ENCODE results near the gene ENGASE. TPM values are rescaled to one million over a fixed set of nuclear protein-coding genes. Genes with fewer than 3 reads are reported as not detected.

Gene ENGASE
- total and polyA plus RNA-seq, 2 of the 8 experiments (the other 6 are each of a cell fraction or from before 2014, with no cell fraction given), result 9.3 to 36.1 TPM

DNA sequence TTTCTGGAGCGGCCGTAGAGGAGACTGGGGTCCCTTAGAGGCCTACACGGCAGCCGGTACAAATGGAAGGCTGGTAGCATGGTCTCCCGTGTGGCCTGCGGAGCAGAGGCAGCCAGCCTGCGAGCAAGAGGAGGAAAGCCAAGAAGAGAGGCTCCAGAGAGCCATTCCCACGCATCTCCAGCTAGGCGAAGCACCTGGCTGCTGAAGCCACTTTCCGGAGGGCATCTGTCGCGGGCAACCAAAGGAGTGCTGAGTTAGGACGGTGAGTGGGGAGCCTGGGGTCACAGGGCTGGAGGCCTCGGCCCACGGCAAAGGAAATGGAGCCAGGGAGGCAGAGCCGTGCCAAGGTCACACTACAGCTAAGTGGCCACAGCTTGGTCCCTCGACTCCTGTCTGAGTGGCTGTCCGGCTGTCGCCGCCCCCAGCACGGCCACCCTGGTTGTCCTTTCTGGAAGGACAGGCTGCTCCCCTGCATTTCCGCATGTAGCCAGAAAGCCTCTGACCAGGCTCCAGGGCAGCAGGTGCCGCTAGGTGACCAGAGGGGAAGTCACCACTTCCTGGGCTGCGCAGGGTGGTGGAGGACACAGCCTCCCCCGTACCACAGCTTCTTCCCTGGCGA is 33.7 kb downstream of the ENGASE start:
- DNase-seq (ENCODE audit: low read depth in 1 of 2, low spot score in 2 of 2), result no peak
- Histone ChIP-seq H2BK120ac (replicated peaks; ENCODE audit: low read depth, low read length) (no peak overlapping the region), H3K9me3 (ENCODE audit: insufficient read depth in 2 of 2, low read depth in 1 of 2, low read length in 1 of 2) (no peaks in the 10 kb centered on the region), H4K20me1 (replicated peaks in 1 of 2; ENCODE audit: control insufficient read depth in 1 of 2, insufficient read depth in 2 of 2, low read length in 2 of 2) (peaks cover 4 to 5% of the 10 kb centered on the region in 2 experiments), H3K27ac (ENCODE audit: low read depth, low read length) (no peak overlapping the region), H2BK20ac (ENCODE audit: low read length) (no peak overlapping the region), H4K8ac (ENCODE audit: extremely low read depth, insufficient read depth, low read length) (peak overlapping the region; percentile 14; the same call in 1 of the 2 replicates), H2BK5ac (ENCODE audit: low read depth, low read length) (no peak overlapping the region), H3K4me3 (ENCODE audit: extremely low read depth in 1 of 4, insufficient read depth in 2 of 4, low read depth in 3 of 4, low read length in 4 of 4) (no peak overlapping the region), H4K5ac (ENCODE audit: insufficient read length, low read depth, low read length) (no peak overlapping the region), H3K4me1 (replicated peaks in 1 of 4; ENCODE audit: control insufficient read depth in 3 of 4, insufficient read depth in 4 of 4, low read length in 3 of 4) (peaks cover 0 to 2% (median 0%) of the 10 kb centered on the region in 4 experiments; a peak in 2 of 7 replicates), H3K27me3 (replicated peaks in 1 of 4; ENCODE audit: control insufficient read depth in 3 of 4, extremely low read depth in 1 of 4, insufficient read depth in 3 of 4, low read length in 3 of 4) (no peaks in the 10 kb centered on the region), H3K9ac (replicated peaks in 1 of 4; ENCODE audit: extremely low read depth in 1 of 4, low read depth in 3 of 4, low read length in 3 of 4) (no peak overlapping the region), H3K4ac (replicated peaks; ENCODE audit: insufficient read length, low read depth, low read length) (no peak overlapping the region), H3K18ac (ENCODE audit: extremely low read depth, low read length) (no peak overlapping the region), H4K91ac (replicated peaks; ENCODE audit: insufficient read length, low read length) (no peak overlapping the region), H3K23ac (ENCODE audit: insufficient read length) (no peak overlapping the region), H3K23me2 (ENCODE audit: low read depth, low read length) (no peaks in the 10 kb centered on the region), H3K4me2 (ENCODE audit: insufficient read depth in 1 of 2, low read depth in 2 of 2, low read length in 2 of 2) (no peak overlapping the region), H2AFZ (ENCODE audit: low read length) (no peak overlapping the region), H3K79me2 (ENCODE audit: control insufficient read depth in 1 of 2, insufficient read depth in 2 of 2, low read length in 2 of 2) (no peaks in the 10 kb centered on the region), H3K56ac (replicated peaks; ENCODE audit: insufficient read length, low read depth, low read length) (no peak overlapping the region), H2BK15ac (ENCODE audit: low read length) (no peak overlapping the region), H2AK5ac (ENCODE audit: low read depth, low read length) (no peak overlapping the region), H3K79me1 (ENCODE audit: low read depth, low read length) (no peaks in the 10 kb centered on the region; the same call in 1 of the 2 replicates), H3K14ac (ENCODE audit: insufficient read length) (no peak overlapping the region), H3K36me3 (ENCODE audit: control insufficient read depth in 2 of 4, insufficient read depth in 4 of 4, low read length in 3 of 4) (no peaks in the 10 kb centered on the region), H2BK12ac (ENCODE audit: low read depth, low read length) (no peak overlapping the region)
- ChIA-PET POLR2A (ENCODE audit: partially characterized antibody) (interaction anchor here (0.9 to 1.1 kb wide), 3 partner anchors 15 to 18 kb away, joined by 3 to 4 read pairs (median 3); no protein-coding TSS in a partner anchor), CTCF (ENCODE audit: partially characterized antibody) (interaction anchor here (0.7 to 4.2 kb wide), 18 partner anchors 10 to 293 kb away, joined by 3 to 37 read pairs (median 5); no protein-coding TSS in a partner anchor)
- no peak for FAIRE-seq
- WGBS, 2 experiments (ENCODE audit: extremely low coverage in 1 of 2, insufficient coverage in 1 of 2, insufficient read length in 1 of 2, insufficient replicate concordance in 2 of 2, low coverage in 1 of 2, low lambda C conversion rate in 2 of 2, missing lambda C conversion rate in 1 of 2), result 89% methylated on average over 26 of the region's 26 CpGs; no CpG with 5 or more reads in 1 of the 2 experiments
- TF ChIP-seq SIN3A (conservative IDR thresholded peaks at IDR 0.05 in 1 of 2, IDR thresholded peaks at IDR 0.05 in 1 of 2; ENCODE audit: low read depth in 1 of 2, low read length in 2 of 2) (no peak), KDM5A (IDR thresholded peaks at IDR 0.05; ENCODE audit: low read length) (no peak), TBP (IDR thresholded peaks at IDR 0.05; ENCODE audit: low read depth, low read length) (no peak), SIX5 (IDR thresholded peaks at IDR 0.05; ENCODE audit: low read depth, low read length) (no peak), KDM1A (IDR thresholded peaks at IDR 0.05; ENCODE audit: borderline replicate concordance, low read length) (no peak), PHF8 (conservative IDR thresholded peaks at IDR 0.05; ENCODE audit: low read depth, low read length) (no peak), JUND (IDR thresholded peaks at IDR 0.05; ENCODE audit: low read length) (no peak), CREB1 (IDR thresholded peaks at IDR 0.05) (no peak), CHD2 (IDR thresholded peaks at IDR 0.05; ENCODE audit: low read length) (no peak), BCL11A (IDR thresholded peaks at IDR 0.05; ENCODE audit: low read depth in 2 of 2, low read length in 2 of 2) (no peak), SAP30 (IDR thresholded peaks at IDR 0.05; ENCODE audit: insufficient read depth, insufficient replicate concordance, low read length) (no peak), HDAC6 (IDR thresholded peaks at IDR 0.05; ENCODE audit: low read depth, low read length) (no peak)
- TF ChIP-seq, protein P1, sequence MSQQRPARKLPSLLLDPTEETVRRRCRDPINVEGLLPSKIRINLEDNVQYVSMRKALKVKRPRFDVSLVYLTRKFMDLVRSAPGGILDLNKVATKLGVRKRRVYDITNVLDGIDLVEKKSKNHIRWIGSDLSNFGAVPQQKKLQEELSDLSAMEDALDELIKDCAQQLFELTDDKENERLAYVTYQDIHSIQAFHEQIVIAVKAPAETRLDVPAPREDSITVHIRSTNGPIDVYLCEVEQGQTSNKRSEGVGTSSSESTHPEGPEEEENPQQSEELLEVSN (IDR thresholded peaks at IDR 0.05), result no peak
